Fibroblast of skin of abdomen (primary cell): ENCODE results near the gene CHAD.
"Not testable (repeated sequence)": the region's sequence is repeated elsewhere in the genome, so short reads cannot be mapped to it uniquely, and the experiment has no call there.

Source experiments
- DNase-seq: peaks from one replicate; pipeline ENCODE4 v3.0.0-alpha.2; 2013

CHAD gene

DNA sequence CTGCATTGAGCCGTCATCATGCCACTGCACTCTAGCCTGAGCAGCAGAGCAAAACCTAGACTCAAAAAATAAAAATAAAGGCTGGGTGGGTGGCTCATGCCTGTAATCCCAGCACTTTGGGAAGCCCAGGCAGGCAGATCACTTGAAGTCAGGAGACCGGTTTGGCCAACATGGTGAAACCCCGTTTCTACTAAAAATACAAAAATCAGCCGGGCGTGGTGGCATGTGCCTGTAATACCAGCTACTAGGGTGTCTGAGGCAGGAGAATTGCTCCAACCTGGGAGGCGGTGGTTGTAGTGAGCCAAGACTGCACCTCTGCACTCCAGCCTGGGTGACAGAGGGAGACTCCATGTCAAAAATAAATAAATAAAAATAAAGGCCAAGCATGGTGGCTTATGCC is 40.6 kb downstream of the CHAD start:
- DNase-seq = not testable (repeated sequence)

DNA sequence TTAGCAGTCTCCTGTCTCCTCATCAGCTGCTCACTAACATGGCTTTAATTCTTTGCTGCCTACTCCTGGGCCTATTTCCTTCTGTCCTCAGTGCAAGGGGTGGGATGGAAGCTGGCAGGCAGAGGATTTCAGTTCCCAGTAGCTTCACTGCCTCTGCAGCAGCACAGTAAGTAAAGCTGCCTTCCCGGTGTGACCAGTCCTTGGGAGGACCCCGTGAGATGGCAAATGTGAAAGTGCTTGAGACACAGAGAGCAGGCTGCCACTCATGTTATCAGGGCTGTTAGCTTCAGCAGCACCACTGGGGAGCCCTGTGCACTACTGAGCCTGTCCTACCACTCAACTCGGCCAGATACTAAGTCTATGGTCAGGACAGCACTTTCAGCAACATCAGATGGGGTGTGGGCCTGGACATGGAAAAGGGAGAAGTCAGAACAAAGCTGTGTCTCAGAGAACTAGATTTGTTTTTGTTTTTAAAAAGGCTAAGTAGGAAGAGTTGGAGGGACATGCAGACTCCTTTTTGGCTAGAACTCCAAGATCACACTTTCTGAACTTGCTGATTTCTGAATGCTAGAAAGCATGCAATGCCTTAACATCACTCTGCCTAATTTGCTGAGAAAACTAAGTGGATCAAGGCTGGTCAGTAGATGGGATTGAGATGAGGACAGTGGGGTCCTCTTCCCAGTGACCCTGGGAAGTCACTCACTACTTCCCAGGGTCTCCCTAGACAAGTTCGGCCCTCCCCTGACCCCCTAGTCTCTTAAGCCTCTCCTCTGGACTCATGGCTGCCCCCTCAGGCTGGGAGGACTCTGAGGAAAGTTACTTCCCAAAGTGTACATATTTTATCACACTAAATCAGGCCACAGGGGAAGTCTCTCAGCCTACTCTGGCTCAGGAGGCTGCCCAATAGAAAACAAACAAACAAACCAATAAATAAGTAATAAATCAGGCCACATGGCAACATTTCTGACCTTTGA is 41.6 kb downstream of the CHAD start:
- DNase-seq = no peak

DNA sequence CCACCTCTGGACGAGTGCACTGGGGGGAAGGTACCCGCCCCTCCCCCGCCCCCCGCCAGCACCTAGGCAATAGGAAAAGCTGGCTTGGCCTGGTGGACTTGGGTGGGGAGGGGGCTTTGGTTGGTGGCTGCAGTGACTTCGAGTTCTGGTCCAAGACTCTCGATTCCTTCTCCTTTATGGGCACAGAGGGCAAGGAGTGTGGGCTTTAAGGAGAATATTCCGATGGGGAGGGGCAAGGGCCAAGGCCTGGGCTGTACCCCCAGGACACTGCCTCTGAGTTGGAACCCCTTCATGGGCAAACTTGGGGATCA is 42.3 kb downstream of the CHAD start:
- DNase-seq = no peak

DNA sequence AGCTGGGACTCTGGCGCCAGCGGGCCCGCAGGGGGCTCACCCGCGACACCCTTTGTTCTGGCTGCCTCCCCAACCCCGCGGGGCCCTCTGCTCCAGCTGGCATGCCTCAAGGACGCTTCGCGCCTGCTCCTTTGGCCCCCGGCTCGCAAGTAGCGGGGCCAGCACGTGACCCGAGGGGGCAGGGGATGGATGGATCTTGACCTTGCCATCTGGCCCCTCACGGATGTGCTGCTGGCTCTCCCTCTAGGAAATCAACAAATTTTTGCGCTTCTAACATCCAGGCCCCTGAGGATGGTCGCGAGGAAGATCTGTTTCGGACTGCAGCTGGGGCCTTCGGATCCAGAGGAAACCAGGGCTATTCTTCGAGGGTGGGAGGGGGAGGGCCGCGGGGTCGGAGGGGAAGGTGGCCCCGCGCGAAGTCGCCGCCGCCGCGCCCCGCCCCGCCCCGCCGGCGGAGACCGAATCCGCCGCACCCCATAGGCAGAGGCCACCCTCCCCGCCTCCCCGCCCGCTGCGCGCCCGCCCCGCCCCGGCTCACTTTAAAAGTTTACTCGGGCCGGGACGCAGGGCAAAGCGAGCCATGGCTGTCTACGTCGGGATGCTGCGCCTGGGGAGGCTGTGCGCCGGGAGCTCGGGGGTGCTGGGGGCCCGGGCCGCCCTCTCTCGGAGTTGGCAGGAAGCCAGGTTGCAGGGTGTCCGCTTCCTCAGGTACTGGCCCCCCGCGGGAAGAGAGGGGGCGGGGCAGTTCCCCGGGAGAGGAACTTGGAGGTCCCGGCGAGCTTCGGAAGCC is 42.8 kb downstream of the CHAD start, which contains the start of gene ACSF2:
ACSF2 (plus strand) TSS at position 537 of the 790 bp plus-strand sequence; CDS start at position 581, 44 bp downstream.
- peak; percentile 62 for DNase-seq

DNA sequence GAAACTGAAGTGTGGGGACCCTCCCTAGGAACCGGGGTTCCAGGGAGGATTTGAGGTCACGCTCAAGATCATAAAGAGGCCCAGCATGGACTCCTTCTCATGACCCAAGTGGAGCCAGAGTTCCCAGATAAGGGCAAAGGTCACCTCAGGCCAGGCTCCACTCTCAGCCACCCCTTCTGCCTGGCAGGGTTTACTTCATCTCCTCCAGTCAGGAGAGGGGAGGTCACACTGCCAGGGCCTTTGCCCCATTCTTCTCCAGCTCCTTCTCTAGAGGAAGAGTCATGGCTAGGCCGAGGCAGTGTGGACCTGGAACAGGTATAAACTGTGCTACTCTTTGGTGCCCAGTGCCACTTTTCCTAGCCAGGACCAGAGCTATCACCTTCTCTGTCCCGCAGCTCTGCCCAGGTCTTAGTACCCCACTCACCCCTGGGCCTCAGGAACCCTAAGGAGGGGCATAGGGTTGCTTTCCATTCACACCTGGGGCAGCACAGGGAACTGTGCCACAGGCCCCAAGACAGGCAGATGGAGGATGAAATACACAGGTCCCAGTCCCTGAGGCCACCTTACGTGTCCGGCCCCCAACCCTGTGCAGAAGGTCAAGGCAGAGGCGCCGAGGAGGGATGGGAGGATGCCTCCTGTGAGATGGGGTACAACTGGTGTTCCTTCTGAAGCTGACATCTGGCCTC is 43.5 kb downstream of the CHAD start:
- no peak for DNase-seq

DNA sequence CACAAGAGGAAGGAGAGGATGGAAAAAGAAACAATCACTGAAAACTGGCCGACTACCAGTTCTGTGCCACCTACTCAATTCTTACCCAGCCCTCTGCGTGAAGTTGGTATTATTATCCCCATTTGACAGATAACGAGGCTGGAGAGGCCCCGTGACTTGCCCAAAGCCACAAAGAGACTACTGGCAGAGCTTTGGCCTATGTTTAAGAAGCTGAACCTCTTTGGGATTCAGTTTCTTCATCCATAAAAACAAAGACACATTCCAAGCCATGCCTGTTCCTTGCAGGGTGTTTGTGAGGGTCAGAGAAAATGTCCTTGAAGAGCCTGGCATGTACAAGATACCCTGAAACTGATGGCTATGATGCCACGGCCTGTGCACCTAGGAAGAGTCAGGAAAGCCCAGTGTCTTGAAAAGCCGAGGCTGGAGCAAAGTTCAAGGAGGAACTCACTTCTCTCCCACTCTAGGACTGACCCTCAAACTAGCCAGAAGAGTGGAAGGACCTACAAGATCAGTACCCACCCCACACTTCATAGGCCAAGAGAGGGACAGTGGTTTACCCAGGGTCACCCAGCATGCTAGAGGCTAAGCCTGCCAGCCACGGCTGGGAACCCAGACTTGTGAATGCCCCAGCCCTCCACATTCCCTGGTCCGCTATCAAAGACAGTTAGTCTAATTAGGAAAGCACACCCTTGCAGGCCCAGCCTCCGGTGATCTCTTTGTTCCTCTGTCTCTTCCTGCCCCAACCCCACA is 44.3 kb downstream of the CHAD start:
- no peak for DNase-seq

DNA sequence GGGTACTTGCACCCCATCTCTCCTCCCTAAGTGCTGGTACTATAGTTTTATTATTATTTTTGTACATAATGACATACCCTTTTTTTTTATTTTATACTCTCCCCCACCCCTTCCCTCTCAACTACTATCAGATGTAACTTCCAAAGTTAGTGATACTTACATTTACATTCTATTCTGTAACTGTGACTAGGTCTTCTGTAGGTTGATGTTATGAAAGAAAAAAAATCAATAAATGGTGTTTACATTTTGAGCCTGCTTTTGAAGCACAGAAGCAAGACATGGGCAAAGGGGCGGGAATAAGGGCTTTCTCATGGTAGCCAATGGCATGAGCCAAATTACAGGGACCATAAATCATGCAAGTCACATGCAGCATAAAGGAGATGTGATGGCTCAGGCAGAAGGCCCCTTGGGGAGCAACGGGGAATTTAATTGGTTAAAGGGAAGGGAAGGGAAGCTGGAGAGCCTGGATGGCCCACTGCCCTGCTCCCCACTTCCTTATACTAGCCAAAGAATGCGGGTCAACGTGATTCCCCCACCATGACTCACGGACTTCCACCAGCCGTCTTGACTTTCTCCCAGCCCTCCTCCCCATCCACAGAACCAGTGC is 45.0 kb downstream of the CHAD start:
- peak; percentile 98 for DNase-seq

DNA sequence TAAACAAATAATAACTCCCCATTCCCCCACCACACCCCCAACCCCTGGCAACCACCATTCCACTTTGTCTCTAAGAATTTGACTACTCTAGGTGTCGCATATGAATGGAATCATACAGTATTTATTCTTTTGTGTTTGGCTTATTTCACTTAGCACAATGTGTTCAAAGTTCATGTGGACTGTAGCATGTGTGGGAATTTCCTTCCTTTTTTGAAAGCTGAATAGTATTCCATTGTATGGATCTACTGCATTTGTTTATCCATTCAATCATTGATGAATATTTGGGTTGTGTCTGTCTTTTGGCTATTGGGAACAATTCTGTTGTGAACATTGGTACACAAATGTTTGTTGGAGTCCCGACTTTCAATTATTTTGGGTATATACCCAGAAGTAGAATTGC is 45.9 kb downstream of the CHAD start:
- DNase-seq = no peak

DNA sequence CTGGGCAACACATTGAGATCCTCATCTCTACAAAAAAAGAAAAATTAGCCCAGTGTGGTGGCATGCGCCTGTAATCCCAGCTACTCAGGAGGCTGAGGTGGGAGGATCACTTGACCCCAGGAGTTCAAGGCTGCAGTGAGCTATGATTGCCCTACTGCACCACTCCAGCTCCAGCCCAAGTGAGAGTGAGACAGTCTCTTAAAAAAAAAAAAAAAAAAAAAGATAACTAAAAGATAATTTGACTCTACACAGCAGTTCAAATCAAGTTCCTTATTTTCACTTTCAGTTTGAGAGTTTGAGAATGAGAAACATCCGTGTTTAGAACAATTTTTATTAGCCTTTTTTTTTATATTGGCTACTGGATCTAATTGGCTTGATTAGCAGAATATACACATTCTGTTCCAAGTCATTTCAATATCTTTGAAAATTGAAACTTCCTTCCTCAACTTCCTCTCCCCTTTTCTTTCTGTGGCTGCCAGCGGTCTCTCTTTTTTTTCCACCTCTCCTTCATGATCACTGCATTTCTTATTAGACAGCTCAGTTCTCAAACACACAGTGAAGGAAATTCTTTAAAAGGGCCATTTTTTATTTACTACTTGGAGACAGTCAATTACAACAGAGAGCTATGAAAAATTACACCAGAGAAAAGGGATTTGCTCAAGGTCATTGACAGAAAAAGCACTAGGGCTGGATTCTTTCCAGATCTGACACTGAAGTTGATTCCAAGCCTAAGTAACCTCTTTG is 47.2 kb downstream of the CHAD start:
- peak; percentile 38 for DNase-seq

DNA sequence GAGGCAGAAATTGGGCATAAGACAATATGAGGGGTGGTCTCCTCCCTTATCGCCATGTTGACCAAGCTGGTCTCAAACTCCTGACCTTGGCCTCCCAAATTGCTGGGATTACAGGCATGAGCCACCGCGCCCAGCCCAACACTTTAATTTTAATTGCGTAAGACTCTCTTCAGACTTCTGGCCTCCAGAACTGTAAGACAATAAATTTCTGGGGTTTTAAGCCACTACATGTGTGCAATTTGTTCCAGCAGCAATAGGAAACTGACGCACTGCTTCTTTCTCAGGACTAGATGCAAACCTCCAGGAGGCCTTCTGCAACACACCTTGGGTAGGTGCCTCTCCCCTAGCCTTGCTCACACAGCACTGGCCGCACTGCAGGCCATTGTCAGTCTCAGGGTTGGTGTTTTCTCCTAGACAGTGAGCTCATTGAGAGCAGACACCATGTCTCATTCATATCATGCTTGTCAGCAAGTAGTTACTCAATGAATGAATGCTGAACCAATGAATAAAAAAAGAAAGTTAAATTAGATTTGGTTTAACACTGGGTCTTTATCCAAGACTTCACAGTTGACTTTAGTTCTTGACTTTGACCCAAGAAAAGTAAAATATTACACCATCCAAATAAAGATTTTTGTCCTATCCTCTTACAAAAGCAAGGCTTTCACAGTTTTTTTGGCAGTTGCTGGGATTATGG is 48.1 kb downstream of the CHAD start:
- peak; percentile 47 for DNase-seq

DNA sequence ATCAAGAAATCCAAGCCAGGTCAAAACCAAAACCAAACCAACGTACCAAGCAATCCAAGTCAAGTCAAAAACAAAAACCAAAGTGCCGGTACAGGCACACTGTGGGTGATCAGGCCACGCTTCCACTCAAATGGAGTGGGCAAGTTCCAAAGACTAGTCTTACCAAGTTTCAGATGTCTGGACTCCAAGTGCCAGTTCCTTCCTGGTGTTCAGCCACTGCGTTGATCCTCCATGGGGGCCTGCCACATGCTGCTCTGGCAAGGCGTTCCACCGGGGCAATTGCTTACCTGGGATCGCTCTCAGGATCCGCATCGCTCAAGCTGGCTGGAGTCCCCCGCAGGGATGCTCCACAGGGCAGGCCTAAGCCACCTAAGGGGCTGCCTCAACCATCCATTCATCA is 49.1 kb downstream of the CHAD start:
- not testable (repeated sequence) for DNase-seq

DNA sequence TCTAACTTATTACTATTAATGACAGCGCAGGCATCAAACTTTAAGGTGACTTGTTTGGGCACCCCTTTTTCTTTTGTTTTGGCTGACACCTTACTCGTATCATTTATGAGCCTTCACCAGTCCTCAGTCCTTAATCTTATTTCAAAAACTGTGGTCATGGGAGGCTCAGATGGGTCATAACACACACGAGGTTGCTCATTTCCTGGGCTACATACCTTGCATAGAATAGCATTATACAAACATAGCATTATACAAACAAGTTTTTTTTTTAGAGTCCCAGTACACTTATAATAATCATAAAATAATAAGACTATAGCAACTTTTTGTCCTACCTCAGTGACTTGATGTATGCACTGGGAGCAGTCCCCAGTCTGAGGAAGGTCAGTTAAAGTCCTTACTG is 53.9 kb downstream of the CHAD start:
- no peak for DNase-seq
